GM12874 (cell line): Measurements from ENCODE around the gene IRX2.

ENCODE experiments used
- CTCF ChIP-seq: IDR thresholded peaks from 2 replicates; pipeline ENCODE4 v1.5.1; 2011; ENCODE audit warnings: low read depth, mild to moderate bottlenecking, control low read depth, low read length, moderate library complexity; ENCODE audit not compliant: insufficient read depth

The IRX2 gene

GRCh38 chr5:2702096-2702879 lies 49.2 kb downstream of the IRX2 start:
- no peak for TF ChIP-seq CTCF

- no peak for TF ChIP-seq CTCF
Measured at GRCh38 chr5:2701592-2701991, 49.9 kb downstream of the IRX2 start.

- no peak for TF ChIP-seq CTCF
Measured at GRCh38 chr5:2700876-2701275, 50.6 kb downstream of the IRX2 start.

GRCh38 chr5:2699686-2700085 lies 51.8 kb downstream of the IRX2 start:
- TF ChIP-seq CTCF: no peak

- no peak for TF ChIP-seq CTCF
Measured at GRCh38 chr5:2699231-2699630, 52.2 kb downstream of the IRX2 start.

GRCh38 chr5:2698581-2698980 lies 52.9 kb downstream of the IRX2 start:
- no peak for TF ChIP-seq CTCF

- TF ChIP-seq CTCF: no peak
Measured at GRCh38 chr5:2697446-2698200, 53.9 kb downstream of the IRX2 start.
